GM20000 (cell line): Measurements from ENCODE around the gene CDHR1.

ENCODE experiments used
- DNase-seq: peaks from one replicate; pipeline ENCODE4 v3.0.0; 2012; ENCODE audit warnings: low spot score
- TF ChIP-seq, protein P1 (sequence below): IDR thresholded peaks from 2 replicates; pipeline ENCODE4 v1.5.1; 2012; ENCODE audit warnings: mild to moderate bottlenecking, control low read depth; ENCODE audit errors: extremely low read depth, missing control alignments

The CDHR1 gene

DNA sequence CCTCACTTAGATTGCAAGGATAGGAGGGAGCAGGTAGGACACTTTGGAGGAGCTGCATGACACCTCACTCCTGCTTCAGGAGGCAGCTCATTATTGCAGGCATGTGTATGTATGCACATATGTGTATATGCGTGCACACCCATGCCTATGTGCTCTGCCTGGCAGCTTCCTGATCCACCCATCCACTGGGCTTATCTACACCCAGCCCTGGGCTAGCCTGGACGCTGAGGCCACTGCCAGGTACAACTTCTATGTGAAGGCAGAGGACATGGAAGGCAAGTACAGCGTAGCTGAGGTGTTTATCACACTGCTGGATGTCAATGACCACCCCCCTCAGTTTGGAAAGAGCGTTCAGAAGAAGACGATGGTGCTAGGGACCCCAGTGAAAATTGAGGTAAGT lies 17.7 kb downstream of the CDHR1 start:
- TF ChIP-seq, protein P1, sequence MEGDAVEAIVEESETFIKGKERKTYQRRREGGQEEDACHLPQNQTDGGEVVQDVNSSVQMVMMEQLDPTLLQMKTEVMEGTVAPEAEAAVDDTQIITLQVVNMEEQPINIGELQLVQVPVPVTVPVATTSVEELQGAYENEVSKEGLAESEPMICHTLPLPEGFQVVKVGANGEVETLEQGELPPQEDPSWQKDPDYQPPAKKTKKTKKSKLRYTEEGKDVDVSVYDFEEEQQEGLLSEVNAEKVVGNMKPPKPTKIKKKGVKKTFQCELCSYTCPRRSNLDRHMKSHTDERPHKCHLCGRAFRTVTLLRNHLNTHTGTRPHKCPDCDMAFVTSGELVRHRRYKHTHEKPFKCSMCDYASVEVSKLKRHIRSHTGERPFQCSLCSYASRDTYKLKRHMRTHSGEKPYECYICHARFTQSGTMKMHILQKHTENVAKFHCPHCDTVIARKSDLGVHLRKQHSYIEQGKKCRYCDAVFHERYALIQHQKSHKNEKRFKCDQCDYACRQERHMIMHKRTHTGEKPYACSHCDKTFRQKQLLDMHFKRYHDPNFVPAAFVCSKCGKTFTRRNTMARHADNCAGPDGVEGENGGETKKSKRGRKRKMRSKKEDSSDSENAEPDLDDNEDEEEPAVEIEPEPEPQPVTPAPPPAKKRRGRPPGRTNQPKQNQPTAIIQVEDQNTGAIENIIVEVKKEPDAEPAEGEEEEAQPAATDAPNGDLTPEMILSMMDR = no peak
- no peak for DNase-seq

GRCh38 chr10:84213076-84213475 lies 18.7 kb downstream of the CDHR1 start:
- no peak for DNase-seq
- TF ChIP-seq, protein P1 = no peak

DNA sequence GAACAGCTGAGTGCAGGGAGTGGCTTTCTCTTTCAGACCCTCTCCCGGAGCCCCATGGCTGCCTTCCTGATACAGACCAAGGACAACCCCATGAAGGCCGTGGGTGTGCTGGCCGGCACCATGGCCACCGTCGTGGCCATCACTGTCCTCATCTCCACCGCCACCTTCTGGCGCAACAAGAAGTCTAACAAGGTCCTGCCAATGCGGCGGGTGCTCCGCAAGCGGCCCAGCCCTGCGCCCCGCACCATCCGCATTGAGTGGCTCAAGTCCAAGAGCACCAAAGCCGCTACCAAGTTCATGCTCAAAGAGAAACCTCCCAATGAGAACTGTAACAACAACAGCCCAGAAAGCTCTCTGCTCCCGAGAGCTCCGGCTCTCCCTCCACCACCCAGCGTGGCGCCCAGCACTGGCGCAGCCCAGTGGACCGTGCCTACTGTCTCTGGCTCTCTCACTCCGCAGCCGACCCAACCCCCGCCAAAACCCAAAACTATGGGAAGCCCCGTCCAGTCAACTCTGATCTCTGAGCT lies 19.8 kb downstream of the CDHR1 start:
- no peak for DNase-seq
- TF ChIP-seq, protein P1 = no peak

DNA sequence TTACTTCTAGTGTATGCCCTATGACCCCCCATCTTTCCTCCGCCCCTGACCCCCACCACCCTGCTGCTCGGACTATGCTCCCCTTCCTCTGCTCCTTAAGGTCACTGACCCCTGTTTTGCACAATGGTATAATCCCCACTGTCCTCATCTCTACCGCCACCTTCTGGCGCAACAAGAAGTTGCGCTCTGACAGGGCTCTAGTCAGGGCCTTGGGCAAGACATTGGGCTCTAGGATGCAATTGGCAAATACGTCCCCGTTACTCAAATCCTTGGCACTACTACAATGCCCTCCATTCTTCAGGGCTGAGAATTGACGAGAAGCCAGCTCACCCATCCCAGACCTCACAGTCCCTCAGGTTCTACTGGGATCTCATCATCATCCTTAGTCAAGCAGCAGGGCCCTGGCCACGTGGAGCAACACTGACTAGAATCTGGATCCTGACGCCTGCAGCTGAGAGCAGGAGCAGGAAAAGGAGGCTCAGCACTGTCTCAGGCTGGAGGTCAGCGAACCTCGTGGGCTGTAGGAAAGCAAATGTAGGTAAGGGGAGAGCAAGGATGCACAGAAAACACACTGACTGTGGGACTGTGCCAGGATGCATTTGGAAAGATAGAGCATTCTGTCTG lies 20.4 kb downstream of the CDHR1 start:
- peak; percentile 67 for DNase-seq
- TF ChIP-seq, protein P1 = peak; percentile 78

GRCh38 chr10:84216834-84217233 lies 22.5 kb downstream of the CDHR1 start:
- TF ChIP-seq, protein P1 = no peak
- no peak for DNase-seq

GRCh38 chr10:84217746-84218145 lies 23.4 kb downstream of the CDHR1 start:
- TF ChIP-seq, protein P1 = no peak
- DNase-seq = no peak

- no peak for DNase-seq
- TF ChIP-seq, protein P1 = no peak
Measured at GRCh38 chr10:84221916-84222315, 27.6 kb downstream of the CDHR1 start.
